Adrenal gland (tissue), 12 donors: Measurements from ENCODE around the gene GNPAT. TPM values are rescaled to one million over a fixed set of nuclear protein-coding genes. Genes with fewer than 3 reads are reported as not detected.

Experiments
- DNase-seq, 7 donors: peaks; one replicate each; pipeline ENCODE4 v3.0.0-alpha.2; 2019 to 2020
- H3K27ac ChIP-seq, 5 donors: fragments of 200-600 bp; sonication (generic) in 4 of 5; 1 replicate in 3 of 5; 2 replicates in 2 of 5; pipeline versions ENCODE4 v1.5.1 to v1.8.0; 2016 to 2020; ENCODE audit warnings: mild to moderate bottlenecking in 1 of 5
- H3K27me3 ChIP-seq: fragments of 200-600 bp; 2 replicates; pipeline ENCODE4 v1.8.0; 2021
- H3K36me3 ChIP-seq, 2 donors: fragments of 200-600 bp; replicated peaks in 1 of 2; 1 replicate in 1 of 2; 2 replicates in 1 of 2; pipeline versions ENCODE4 v1.5.1 to v1.8.0; 2018 to 2022
- H3K4me1 ChIP-seq, 2 donors: fragments of 200-600 bp; replicated peaks in 1 of 2; 1 replicate in 1 of 2; 2 replicates in 1 of 2; pipeline versions ENCODE4 v1.5.1 to v1.8.0; 2018 to 2021
- H3K4me3 ChIP-seq, 4 donors: fragments of 200-600 bp; sonication (generic) in 3 of 4; one replicate each; pipeline ENCODE4 v1.5.1; 2016 to 2018
- H3K9me3 ChIP-seq, 3 donors: fragments of 200-600 bp; sonication (generic) in 1 of 3; replicated peaks in 1 of 3; 1 replicate in 2 of 3; 2 replicates in 1 of 3; pipeline versions ENCODE4 v1.5.1 to v1.8.0; 2016 to 2021
- POLR2A ChIP-seq, 2 donors: fragments of 450-650 bp; IDR thresholded peaks; one replicate each; pipeline ENCODE4 v1.6.1; 2017; ENCODE audit warnings: antibody characterized with exemption in 2 of 2, mild to moderate bottlenecking in 2 of 2, moderate library complexity in 1 of 2
- WGBS, 4 donors: extraction: QIAGEN DNeasy Blood & Tissue Kit in 2 of 4; methylation state at CpG; one replicate each; pipeline versions ENCODE4 v1.1.5 to v1.1.7; 2013 to 2017; 5-methylcytosine and 5-hydroxymethylcytosine counted together
- intact Hi-C, 2 donors: fragments of 100-400 bp; cut with DNase I; formaldehyde crosslinking; loops; one replicate each; pipeline versions ENCODE4 v1.14.1 to v1.15.0; 2022 to 2023
- polyA plus RNA-seq, 3 donors: library from polyadenylated mRNA; stranded (reverse); fragments of 200-250 nt in 2 of 3; fragments of 350-450 nt in 1 of 3; fragmentation: Illumina TruSeq in 1 of 3; extraction: RNeasy Lipid Tissue Mini Kit (QIAGEN cat#74804) in 1 of 3; gene quantifications; one replicate each; pipeline ENCODE4 v1.2.3, GENCODE V29; 2013 to 2014
- small RNA-seq, 2 donors: library from RNA; depleted of rRNA; stranded (forward); fragments of <200 nt; gene quantifications; one replicate each; pipeline ENCODE3, GENCODE V24; 2016
- total RNA-seq, 9 donors: library from RNA; depleted of rRNA in 4 of 9; stranded (reverse); fragments of >200 nt in 4 of 9; fragments of 120-200 nt in 1 of 9; fragmentation: NEBNext Ultra II Directional in 1 of 9; extraction: Animal tissue kit (Norgen Biotek cat#: 25700) in 1 of 9; gene quantifications; one replicate each; pipeline versions ENCODE4 v1.1.0 to v1.2.4, GENCODE V29; 2013 to 2023
- TF ChIP-seq, protein P1 (sequence below), 6 experiments: fragments of 450-650 bp in 4 of 6; fragments of 200-600 bp in 2 of 6; sonication (generic) in 1 of 6; IDR thresholded peaks; 1 replicate in 5 of 6; 2 replicates in 1 of 6; pipeline versions ENCODE4 v1.5.1 to v1.8.0; 2016 to 2021; ENCODE audit warnings: antibody characterized with exemption in 6 of 6, mild to moderate bottlenecking in 2 of 6, moderate library complexity in 1 of 6
- donor health status: healthy with polysubstance abuse.
- donor health status: Bipolar disorder and iron deficiency.
- donor health status: DM: yes; HTN: yes; CAD: no.
- donor health status: DM: no; HTN: no; CAD: no.
- donor health status: DM: no; HTN: no; CAD: no.
- donor health status: DM: yes; HTN: yes; CAD: no.

Gene GNPAT
- total and polyA plus RNA-seq, 12 donors = 27.0 to 91.9 (median 49.7) TPM

DNA sequence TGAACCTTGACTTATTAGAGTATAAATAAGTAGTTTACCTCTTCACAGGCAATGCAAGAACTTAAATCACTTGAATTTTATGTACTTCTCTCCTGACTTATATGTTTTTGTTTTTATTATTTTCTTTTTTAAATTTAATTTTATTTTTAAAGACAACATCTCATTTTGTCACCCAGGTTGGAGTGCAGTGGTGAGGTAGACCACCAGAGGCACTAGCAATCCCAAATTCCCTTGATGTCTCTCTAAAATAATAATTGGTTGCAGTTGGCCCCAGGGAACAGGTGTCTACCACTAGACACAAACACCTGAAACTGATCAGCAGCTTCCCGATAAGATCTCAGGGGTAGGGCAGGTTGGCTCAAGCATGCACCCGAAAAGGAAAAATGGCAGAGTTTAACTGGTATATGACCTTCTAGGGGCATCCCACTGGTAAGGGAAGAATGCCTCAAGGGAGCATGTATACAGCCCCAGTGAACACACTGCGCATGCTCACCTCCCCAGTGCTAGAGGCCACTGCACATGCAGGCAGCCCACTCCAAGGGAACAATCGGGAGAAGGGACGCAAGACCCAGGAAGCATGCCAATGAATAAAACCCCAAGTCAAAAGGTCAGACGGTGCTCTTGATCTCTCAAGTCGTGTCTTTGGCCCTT is 82.0 kb downstream of the GNPAT start:
- DNase-seq = no peak
- 75 to 82% (median 77%) methylated on average over 7 of the region's 7 CpGs for whole genome bisulfite sequencing, 4 donors
- intact Hi-C loops = no loop called here

DNA sequence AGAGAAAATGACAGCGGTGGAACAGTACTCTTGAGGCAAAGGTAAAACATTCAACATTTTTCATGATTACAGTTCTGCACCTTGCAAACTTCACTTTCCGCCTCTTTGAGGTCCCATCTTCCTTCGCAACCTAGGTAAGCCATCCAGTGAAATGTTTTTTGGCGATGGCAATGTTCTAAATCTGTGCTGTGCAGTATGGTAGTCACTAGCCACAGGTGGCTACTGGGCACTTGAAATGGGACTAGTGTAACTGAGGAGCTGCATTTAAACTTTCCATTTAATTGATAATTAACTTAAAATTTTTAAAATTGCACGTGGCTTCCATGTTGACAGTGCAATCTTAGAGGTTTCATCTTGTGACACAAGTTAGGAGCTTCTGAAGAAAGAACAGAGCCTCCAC is 83.6 kb downstream of the GNPAT start:
- intact Hi-C loops = no loop called here
- Histone ChIP-seq H3K27me3 (no peaks in the 10 kb centered on the region), H3K27ac (no peak overlapping the region), H3K4me3 (no peak overlapping the region), H3K4me1 (no peaks in the 10 kb centered on the region), H3K36me3 (no peaks in the 10 kb centered on the region), H3K9me3 (no peaks in the 10 kb centered on the region)
- TF ChIP-seq, protein P1, sequence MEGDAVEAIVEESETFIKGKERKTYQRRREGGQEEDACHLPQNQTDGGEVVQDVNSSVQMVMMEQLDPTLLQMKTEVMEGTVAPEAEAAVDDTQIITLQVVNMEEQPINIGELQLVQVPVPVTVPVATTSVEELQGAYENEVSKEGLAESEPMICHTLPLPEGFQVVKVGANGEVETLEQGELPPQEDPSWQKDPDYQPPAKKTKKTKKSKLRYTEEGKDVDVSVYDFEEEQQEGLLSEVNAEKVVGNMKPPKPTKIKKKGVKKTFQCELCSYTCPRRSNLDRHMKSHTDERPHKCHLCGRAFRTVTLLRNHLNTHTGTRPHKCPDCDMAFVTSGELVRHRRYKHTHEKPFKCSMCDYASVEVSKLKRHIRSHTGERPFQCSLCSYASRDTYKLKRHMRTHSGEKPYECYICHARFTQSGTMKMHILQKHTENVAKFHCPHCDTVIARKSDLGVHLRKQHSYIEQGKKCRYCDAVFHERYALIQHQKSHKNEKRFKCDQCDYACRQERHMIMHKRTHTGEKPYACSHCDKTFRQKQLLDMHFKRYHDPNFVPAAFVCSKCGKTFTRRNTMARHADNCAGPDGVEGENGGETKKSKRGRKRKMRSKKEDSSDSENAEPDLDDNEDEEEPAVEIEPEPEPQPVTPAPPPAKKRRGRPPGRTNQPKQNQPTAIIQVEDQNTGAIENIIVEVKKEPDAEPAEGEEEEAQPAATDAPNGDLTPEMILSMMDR (IDR thresholded peaks at IDR 0.05) = no peak
- no peak for TF ChIP-seq POLR2A (IDR thresholded peaks at IDR 0.05)
- no peak for DNase-seq
- 80 to 82% (median 81%) methylated on average over 5 of the region's 5 CpGs for WGBS, 4 donors

More for the DNA sequence above, 82.0 kb downstream of the GNPAT start:
- no peak overlapping the region for H3K4me3 ChIP-seq
- H3K9me3 ChIP-seq = no peaks in the 10 kb centered on the region
- no peaks in the 10 kb centered on the region for H3K27me3 ChIP-seq
- TF ChIP-seq, protein P1 (IDR thresholded peaks at IDR 0.05) = no peak
- no peak for TF ChIP-seq POLR2A (IDR thresholded peaks at IDR 0.05)
- no peak overlapping the region for H3K27ac ChIP-seq
- no peaks in the 10 kb centered on the region for H3K36me3 ChIP-seq
- no peaks in the 10 kb centered on the region for H3K4me1 ChIP-seq

DNA sequence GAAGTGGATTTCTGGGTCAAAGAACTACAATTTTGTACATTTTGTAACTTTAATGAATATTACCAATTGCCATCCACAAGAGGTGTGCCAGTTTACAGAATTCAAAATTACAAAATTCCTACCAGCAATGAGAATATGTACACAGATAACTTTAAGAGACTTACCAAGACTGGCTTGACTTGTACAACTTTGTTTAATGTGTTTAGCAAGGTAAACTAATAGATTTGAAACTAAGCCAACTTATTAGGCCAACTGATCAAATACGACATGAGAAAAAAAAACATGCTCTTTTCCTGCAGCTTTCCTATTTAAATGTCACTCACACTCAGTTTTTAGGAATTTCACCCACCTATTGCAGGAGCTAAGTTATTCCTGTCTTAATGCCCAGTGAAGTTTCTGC is 85.2 kb downstream of the GNPAT start:
- no peak for TF ChIP-seq POLR2A (IDR thresholded peaks at IDR 0.05)
- TF ChIP-seq, protein P1 (IDR thresholded peaks at IDR 0.05) = no peak
- Histone ChIP-seq H3K27me3 (no peaks in the 10 kb centered on the region), H3K27ac (no peak overlapping the region), H3K9me3 (no peaks in the 10 kb centered on the region), H3K36me3 (no peaks in the 10 kb centered on the region), H3K4me3 (no peak overlapping the region), H3K4me1 (no peaks in the 10 kb centered on the region)
- intact Hi-C loops = no loop called here
- 56 to 78% (median 70%) methylated on average over 1 of the region's 1 CpG for WGBS, 4 donors
- no peak for DNase-seq

Small RNA genes within 50 kb of the gene (small RNA-seq; reads per million reads assigned to genes)
- 0 reads per million in 2 donors for gene RNA5SP80

Other genes starting within 250 kb of the GNPAT start
- gene FAM89A, start 201.0 kb upstream of the GNPAT start, total RNA-seq = 10 to 100 TPM; 24.4 to 59.4 (median 36.6) TPM
- gene FAM89A, start 201.0 kb upstream of the GNPAT start, polyA plus RNA-seq = 10 to 100 TPM; 11.3 to 30.3 (median 13.6) TPM
- gene TRIM67, start 79.2 kb upstream of the GNPAT start, total RNA-seq = 1 to 10 TPM in 3 of 9 donors, under 1 TPM in 6; 0.06 to 1.5 (median 0.30) TPM
- under 1 TPM; 0.10 to 0.62 (median 0.32) TPM for gene TRIM67, start 79.2 kb upstream of the GNPAT start, polyA plus RNA-seq
- gene EXOC8, start 96.6 kb downstream of the GNPAT start, total RNA-seq = 10 to 100 TPM in 8 of 9 donors, 1 to 10 TPM in 1; 9.6 to 21.1 (median 14.9) TPM
- gene EXOC8, start 96.6 kb downstream of the GNPAT start, polyA plus RNA-seq = 10 to 100 TPM in 1 of 3 donors, 1 to 10 TPM in 2; 2.4 to 11.9 (median 3.5) TPM
- gene SPRTN, start 97.1 kb downstream of the GNPAT start, total RNA-seq = 10 to 100 TPM in 6 of 9 donors, 1 to 10 TPM in 3; 6.3 to 18.5 (median 11.0) TPM
- gene SPRTN, start 97.1 kb downstream of the GNPAT start, polyA plus RNA-seq = 10 to 100 TPM in 1 of 3 donors, 1 to 10 TPM in 2; 3.9 to 14.0 (median 5.1) TPM
- 10 to 100 TPM; 33.4 to 75.6 (median 50.8) TPM for gene EGLN1, start 181.1 kb downstream of the GNPAT start, total RNA-seq
- 10 to 100 TPM in 1 of 3 donors, 1 to 10 TPM in 2; 7.9 to 72.3 (median 8.8) TPM for gene EGLN1, start 181.1 kb downstream of the GNPAT start, polyA plus RNA-seq